GM12891 (cell line): ENCODE data around the gene RGCC.
"Not testable (repeated sequence)": the region's sequence is repeated elsewhere in the genome, so short reads cannot be mapped to it uniquely, and the experiment has no call there.

ENCODE experiments used
- POLR2A ChIP-seq: IDR thresholded peaks from 2 replicates; pipeline ENCODE4 v1.6.1; 2011; ENCODE audit warnings: low read depth, low read length, control low read depth
- POLR2AphosphoS5 ChIP-seq: IDR thresholded peaks from 2 replicates; pipeline ENCODE4 v1.6.1; 2011; ENCODE audit warnings: low read depth, low read length, control low read depth

DNA sequence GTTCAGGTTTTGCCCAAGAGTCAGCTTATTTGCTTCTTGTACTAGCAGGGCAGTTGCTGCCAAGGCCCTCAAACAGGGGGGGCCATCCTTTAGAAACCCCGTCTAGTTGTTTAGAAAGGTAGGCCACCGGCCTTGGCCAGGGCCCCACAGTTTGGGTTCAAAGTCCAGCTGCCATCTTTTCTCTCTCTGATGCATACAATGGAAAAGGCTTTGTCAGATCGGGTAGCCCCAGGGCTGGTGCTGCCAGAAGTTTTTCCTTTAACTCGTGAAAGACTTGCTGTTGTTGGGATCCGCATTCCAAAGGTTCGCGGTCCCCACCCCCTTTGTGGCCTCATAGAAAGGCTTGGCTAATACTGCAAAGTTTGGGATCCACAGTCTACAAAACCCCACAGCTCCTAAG lies 35.4 kb upstream of the RGCC start:
- TF ChIP-seq POLR2AphosphoS5, POLR2A: not testable (repeated sequence)
